ENCODE data around the gene RGMB.

The RGMB gene

GRCh38 chr5:98768160-98768959 is 5.1 kb upstream of the RGMB start:
- DNase-seq (ENCODE audit: low read depth in 2 of 2): no peak

- DNase-seq (ENCODE audit: low read depth in 2 of 2): peak; percentile 1 to 25
These were observed 4.6 kb upstream of the RGMB start for GRCh38 chr5:98768960-98769209.

DNA sequence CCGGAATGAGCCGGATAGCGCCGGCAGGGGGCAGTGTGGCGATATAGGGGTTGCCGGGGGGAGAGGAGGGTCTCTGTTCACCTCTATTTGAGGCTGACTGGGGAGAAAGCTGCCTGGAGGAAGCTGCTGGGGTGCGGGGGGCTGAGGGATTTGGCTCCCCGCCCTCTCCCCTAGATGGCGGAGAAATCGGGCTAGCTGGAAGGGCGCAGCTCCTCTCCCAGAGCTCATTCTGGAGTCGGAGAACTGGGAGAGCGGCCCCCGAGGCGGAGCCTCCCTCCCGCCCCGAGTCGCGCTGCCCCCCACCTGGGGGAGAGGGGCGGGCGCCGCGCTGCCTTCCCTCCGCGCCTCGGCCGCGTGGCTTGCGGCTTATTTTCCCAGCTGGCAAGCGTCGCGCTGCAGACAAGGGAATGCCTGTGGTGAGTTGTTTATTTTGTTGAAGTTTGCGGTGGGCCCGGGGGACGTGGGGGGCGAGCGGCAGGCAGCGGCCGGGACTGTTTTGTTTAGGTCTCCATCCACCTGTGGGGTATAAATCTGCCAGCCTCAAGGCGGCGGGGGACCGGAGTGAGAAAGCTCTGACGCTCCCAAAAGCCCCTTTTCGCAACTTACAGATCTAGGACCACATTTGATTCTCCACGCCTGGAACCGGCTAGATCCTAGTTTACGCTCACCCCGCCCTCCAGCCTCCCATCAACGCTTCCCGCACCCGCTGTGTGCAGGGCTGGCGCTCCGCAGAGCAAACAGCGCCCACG is 4.1 kb upstream of the RGMB start:
- peak in 1 of 2 donors; percentile 30 for DNase-seq (ENCODE audit: low read depth in 2 of 2)

DNA sequence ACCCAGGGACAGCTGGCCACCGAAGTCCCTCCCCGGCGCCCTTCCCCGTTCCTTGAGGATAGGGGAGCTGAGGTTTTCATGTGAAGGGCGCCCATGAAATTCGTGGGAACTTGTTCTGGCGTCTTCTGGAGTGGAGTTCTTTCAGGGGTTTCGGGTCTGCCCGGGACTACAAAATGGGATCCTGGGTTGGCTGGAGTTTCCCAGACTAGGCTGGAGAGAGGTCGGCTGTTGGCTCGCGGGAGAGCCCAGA is 3.6 kb upstream of the RGMB start:
- DNase-seq (ENCODE audit: low read depth in 2 of 2): no peak

- no peak for DNase-seq (ENCODE audit: low read depth in 2 of 2)
These were observed 3.1 kb upstream of the RGMB start for GRCh38 chr5:98770209-98770910.

- DNase-seq (ENCODE audit: low read depth in 2 of 2): no peak
These were observed 2.5 kb upstream of the RGMB start for GRCh38 chr5:98770911-98771322.

- no peak for DNase-seq (ENCODE audit: low read depth in 2 of 2)
These were observed 1.9 kb upstream of the RGMB start for GRCh38 chr5:98771382-98772109.

GRCh38 chr5:98772415-98773213 is 849 bp upstream of the RGMB start:
- DNase-seq (ENCODE audit: low read depth in 2 of 2): peak; percentile 7 to 28

GRCh38 chr5:98773214-98773463 is 324 bp upstream of the RGMB start:
- no peak for DNase-seq (ENCODE audit: low read depth in 2 of 2)

DNA sequence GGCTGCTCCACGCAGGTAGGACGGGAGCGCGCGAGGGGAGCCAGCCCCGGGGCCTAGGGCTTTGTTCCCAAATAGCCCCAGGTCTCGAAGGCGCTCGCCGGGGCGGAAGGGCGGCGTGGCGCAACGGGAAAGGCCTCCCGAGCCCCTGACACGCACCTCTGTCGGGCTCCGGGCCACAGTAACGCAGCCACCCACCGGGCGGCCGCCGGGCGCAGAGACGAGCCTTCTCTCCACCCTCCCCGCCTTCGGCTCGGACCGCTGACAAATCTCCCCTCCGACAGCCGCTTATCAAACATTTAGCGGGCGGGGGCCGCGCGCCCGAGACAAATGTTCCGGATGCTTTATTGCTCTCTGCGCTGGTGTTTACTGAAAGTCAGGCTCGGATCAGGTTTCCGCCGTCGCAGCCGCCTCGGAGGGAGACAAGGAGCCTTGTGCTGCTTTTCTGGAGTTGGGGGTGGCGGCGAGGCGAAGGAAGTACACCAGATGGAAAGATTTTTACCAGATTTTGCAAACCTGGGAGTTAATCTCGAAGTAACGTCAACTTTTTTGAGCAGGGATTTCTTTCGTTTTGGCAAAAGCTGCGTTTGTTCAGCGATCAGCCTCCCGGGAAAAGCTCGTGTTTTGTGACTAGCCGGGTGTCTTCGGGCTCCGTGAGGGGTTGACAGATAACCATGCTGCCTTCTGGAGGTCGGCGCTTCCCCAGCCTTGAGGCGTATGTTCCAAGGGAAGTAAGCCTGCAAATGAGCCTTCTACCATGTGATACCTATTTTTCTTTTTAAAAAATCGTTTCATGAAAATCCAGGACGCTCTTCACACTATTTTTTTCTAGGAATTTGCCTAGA is 950 bp downstream of the RGMB start:
- peak; percentile 16 to 34 for DNase-seq (ENCODE audit: low read depth in 2 of 2)

- no peak for DNase-seq (ENCODE audit: low read depth in 2 of 2)
These were observed 2.0 kb downstream of the RGMB start for GRCh38 chr5:98775246-98776065.

DNA sequence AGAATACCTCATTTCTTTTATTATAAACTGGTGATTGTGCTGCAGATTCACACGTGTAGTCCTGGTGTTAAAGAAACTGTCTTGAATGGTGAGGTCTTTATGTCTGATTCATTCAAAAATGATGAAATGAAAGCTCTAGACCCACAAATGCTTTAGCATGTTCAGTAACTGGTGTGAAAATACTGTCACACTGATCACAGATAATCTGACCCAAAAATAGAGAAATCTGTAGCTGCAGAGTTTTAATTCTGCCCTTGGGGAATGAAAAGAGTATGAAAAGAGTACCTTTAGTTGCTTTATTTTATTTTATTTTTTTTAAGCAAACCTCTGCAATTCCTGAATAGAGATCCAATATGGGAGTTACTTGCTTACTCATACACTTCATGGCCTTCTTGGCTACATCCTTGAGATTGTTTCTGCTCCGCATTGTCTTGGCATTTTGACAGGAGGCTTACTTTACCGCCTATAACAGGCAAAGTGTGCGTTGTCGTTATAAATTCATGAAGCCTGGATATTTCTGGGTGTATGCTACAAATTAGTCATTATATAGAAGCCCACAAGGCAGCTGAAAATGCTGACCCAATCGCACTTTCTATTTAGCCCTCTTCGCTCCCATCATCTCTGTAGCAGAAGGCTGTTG is 2.7 kb downstream of the RGMB start:
- DNase-seq (ENCODE audit: low read depth in 2 of 2): no peak

GRCh38 chr5:98777295-98777694 is 3.8 kb downstream of the RGMB start:
- DNase-seq (ENCODE audit: low read depth in 2 of 2): no peak

- no peak for DNase-seq (ENCODE audit: low read depth in 2 of 2)
These were observed 5.9 kb downstream of the RGMB start for GRCh38 chr5:98779264-98779877.

- DNase-seq (ENCODE audit: low read depth in 2 of 2): no peak
These were observed 6.9 kb downstream of the RGMB start for GRCh38 chr5:98780390-98780789.

DNA sequence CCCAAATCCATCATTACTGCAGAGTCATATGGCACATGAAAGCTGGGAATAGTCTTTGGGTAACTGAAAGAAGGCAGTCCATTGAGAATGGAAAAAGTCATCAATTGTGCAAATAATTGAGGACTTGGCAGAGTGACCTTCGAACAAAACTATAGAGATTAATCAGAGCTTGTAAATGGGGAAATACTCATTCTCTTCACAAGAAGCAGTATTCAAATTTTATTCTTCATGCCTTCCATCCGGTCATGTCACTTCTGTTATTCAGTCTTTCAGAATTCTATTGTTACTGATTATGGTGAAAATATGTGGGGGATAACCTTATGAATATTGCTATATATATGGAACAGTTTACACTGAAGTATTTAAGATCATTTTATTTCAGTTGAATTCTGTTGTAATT is 8.1 kb downstream of the RGMB start:
- no peak for DNase-seq (ENCODE audit: low read depth in 2 of 2)

GRCh38 chr5:98781964-98782363 is 8.5 kb downstream of the RGMB start:
- no peak for DNase-seq (ENCODE audit: low read depth in 2 of 2)

GRCh38 chr5:98783051-98783649 is 9.7 kb downstream of the RGMB start:
- DNase-seq (ENCODE audit: low read depth in 2 of 2): no peak

GRCh38 chr5:98784411-98784810 is 10.9 kb downstream of the RGMB start:
- no peak for DNase-seq (ENCODE audit: low read depth in 2 of 2)

Measured in stimulated activated CD8-positive, alpha-beta memory T cell treated with anti-CD3 and anti-CD28 coated beads, Interleukin-2, amount 100 ng/mL, for 48 hours (primary cell).